HG03521 (cell line): ENCODE measurements around the gene NCBP1.
"Not testable (repeated sequence)": the region's sequence is repeated elsewhere in the genome, so short reads cannot be mapped to it uniquely, and the experiment has no call there.

Source experiments
- ATAC-seq: cut with Tn5 transposase; IDR thresholded peaks from one replicate; pipeline ENCODE4 v1.9.1; 2021; ENCODE audit warnings: mild to moderate bottlenecking, moderate library complexity; ENCODE audit not compliant: unreplicated experiment

The NCBP1 gene

GRCh38 chr9:97622483-97622882 is 11.1 kb upstream of the NCBP1 start:
- not testable (repeated sequence) for ATAC-seq

DNA sequence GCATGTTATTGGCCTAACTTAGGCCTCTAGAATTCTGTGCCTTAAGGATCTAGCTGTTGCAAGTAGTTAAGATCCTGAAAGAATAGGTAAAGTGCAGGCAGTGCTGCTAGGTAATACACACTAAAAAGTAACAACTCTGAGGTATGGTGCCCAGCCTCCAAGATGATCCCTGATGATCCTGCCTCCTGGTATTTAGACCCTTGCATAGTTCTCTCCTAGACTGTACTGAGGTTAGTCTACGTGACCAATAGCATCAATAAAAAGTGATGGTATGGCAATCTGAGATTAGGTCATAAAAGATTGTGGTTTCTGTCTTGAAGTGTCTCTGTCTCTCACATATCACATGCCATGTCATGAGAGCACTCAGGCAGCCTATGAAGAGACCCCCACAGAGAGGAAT is 9.7 kb upstream of the NCBP1 start:
- no peak for ATAC-seq

DNA sequence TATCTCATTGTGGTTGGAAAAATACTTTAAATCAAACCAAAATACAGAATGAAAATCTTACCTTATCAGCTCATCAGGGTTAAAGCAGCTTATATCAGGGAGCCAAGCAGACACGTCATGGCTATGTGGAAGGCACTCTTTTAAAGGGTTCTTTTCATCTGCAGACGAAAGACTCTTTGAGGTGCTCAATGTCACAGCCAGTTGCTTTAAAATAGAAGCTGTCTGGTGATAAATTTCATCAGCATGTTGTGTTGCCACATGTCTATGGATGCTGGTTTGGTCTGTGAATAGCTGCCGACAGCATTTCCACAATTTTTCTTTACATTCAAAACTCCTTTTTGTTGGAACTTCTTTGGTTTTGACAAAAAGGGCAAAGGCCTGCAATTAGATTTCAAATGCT is 8.0 kb upstream of the NCBP1 start:
- no peak for ATAC-seq

GRCh38 chr9:97627624-97628023 is 6.0 kb upstream of the NCBP1 start:
- ATAC-seq, result no peak

DNA sequence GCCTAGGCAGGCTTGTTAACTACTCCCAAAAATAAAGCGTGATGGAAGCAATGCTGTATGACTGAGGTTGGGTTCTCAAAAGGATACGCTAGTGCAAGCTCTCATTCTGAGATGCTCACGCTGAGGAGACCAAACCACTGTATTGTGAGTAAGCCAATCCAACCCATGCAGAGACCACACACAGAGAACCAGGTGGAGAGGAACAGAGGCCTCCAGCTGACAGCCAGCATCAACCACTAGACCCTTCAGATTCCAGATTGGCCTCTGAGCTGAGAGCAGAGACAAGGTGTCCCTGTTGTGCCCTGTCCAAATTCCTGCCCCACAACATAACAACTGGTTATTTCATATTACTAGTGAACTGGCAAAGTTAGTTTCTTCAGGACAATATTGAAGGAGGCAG is 5.0 kb upstream of the NCBP1 start:
- ATAC-seq, result no peak

DNA sequence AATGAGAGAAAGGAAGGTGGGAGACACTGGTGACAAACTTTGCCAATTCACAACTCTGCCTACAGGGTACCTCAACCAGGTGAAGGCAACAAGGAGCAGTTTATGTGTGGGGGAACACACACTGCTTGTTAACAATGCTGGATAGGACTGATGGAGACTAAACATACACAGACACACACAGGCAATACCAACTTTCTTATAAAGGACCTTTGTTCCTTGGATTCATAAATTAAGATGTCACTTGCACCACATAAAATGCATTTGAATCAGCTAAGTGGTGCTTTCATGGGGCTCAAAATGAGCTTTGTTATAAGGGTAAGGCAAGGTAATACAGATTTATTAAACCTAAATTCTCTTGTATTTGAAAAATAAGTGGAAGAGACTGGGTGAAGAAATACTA is 4.5 kb upstream of the NCBP1 start:
- no peak for ATAC-seq

- no peak for ATAC-seq
These were observed 3.0 kb upstream of the NCBP1 start for GRCh38 chr9:97630591-97630990.

GRCh38 chr9:97632248-97632984 is 1.2 kb upstream of the NCBP1 start:
- ATAC-seq, result peak; percentile 4

DNA sequence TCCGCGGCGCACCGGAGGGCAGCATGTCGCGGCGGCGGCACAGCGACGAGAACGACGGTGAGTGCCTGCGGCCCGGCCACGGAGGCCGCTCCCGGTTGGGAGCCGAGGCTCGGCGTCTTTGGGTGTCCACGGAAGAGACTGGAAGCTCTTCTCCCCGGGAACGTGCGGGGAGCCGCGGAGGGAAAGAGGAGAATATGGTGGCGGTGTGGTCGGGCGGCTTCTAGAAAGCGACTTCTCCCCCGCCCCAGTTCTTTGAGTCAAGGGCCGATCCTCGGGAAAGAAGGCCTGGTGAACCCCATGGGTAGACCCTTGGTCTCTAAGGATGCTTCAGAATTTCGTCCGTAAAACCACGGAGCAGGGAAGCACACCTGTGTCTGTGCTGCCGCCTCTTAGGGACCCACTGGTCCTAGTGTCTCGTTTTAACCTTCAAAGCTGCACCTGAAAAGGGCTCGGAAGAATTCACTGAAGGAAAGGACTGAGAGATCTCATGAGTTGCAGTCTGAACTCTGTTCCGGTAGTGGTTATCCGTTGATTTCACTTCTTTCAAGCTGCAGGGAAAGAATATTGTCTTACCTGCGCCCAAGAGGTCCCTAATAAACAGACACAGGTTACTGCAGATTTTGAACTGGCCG is 354 bp downstream of the NCBP1 start:
- ATAC-seq, result no peak

DNA sequence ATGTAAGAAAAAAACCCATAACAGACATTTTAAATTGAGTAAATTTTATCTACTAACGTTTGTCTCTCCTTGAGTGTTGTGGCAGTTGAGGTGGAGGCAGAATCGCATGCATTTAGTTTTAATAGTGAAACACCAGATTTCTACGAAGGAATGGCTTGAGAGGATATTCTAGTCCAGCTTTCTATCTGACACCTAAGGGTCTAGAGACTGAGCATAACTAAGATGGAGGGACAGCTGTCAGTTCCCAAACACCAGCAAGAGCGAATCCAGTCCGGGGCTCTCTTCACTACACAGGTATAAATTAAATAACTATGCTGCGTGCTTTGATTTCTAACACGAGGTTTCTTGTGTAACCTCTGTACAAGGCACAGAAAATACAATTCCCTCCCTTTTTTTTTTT is 1.4 kb downstream of the NCBP1 start:
- no peak for ATAC-seq

DNA sequence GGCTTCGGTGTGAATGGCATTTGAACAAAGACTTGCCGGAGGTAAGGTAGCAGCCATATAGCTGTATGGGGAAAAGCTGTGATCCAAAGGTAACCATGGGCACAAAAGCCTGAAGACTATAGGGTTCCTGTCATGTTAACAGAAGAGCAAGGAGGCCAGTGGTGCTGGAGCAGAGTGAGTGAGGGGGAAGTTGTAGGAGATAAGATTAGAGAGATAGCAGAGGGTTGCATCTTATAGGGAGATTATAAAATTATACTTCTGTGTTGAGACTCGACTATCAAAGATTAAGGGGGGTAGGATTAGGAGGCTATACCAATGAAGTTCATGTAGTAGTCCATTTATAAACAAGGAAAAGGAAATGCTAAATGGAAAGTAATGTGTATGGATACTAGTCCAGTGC is 3.3 kb downstream of the NCBP1 start:
- no peak for ATAC-seq

- ATAC-seq, result no peak
These were observed 5.0 kb downstream of the NCBP1 start for GRCh38 chr9:97638666-97639065.

GRCh38 chr9:97640325-97640724 is 6.7 kb downstream of the NCBP1 start:
- ATAC-seq, result no peak

DNA sequence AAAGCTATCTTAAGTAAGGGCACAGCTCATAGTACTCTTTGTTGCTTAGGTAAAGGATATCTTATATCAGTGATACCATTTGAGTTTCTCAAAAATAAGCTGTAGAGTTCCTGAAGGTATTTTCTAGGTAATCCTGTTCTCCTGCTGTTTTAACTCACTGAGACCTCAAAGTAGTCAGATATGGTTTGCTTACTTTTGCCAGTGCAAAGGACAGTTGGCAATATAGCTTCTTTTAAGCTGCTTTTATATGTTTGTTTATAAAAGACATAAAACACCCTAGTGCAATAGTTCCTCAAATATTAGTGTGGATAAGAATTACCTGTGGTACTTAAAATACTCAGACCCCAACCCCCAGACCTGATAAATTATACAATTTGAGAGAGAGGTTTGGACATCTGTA is 12.1 kb downstream of the NCBP1 start:
- no peak for ATAC-seq

- no peak for ATAC-seq
These were observed 14.4 kb downstream of the NCBP1 start for GRCh38 chr9:97647996-97648395.

DNA sequence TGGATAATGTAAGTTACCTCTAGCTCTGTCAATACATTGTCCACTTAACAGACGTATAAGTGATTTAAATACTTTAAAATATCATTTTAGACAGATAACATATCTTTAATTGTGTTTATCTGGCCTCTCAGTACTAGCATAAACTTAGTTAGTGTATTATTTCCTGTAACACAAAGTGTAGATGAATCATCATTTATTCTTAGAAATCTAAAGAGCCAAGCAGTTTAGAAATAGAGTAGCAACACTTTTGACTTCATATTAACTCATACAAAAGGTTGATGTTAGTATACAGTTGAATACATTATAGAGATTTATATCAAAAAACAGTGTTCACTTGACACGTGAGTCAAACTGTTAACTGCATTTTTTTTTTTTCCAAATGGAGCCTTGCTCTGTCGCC is 18.0 kb downstream of the NCBP1 start:
- ATAC-seq, result no peak

GRCh38 chr9:97658707-97659106 is 25.1 kb downstream of the NCBP1 start:
- no peak for ATAC-seq

GRCh38 chr9:97659771-97660170 is 26.1 kb downstream of the NCBP1 start:
- ATAC-seq, result no peak

- ATAC-seq, result no peak
These were observed 26.7 kb downstream of the NCBP1 start for GRCh38 chr9:97660340-97660739.

DNA sequence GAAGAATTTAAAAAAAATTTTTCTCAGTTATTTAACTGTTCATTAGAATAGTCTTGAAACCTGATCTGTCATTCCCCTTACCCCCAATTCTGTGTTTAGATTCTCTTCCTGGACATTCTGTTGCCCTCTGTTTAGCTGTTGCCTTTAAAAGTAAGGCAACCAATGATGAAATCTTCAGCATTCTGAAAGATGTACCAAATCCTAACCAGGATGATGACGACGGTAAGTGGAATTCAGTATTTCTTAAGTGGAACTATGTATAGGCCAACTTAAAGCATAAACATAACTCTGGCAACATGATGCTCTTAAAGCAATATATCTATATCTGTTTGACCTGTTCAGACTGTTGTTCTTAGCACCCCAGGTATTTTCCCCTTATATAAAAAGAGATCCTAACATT is 27.2 kb downstream of the NCBP1 start:
- no peak for ATAC-seq

- no peak for ATAC-seq
These were observed 32.1 kb downstream of the NCBP1 start for GRCh38 chr9:97665742-97666141.

- ATAC-seq, result no peak
These were observed 33.5 kb downstream of the NCBP1 start for GRCh38 chr9:97666907-97667686.
